Pons (tissue), 1 donor: ENCODE results near the gene GALK2.
"Not testable (repeated sequence)": the region's sequence is repeated elsewhere in the genome, so short reads cannot be mapped to it uniquely, and the experiment has no call there.

Experiments
- DNase-seq: peaks from one replicate; pipeline ENCODE4 v3.0.0-alpha.2; 2016; ENCODE audit warnings: low spot score

GALK2 gene

GRCh38 chr15:49164865-49165264 lies 5.2 kb upstream of the GALK2 start:
- DNase-seq = no peak

GRCh38 chr15:49168016-49168415 lies 2.0 kb upstream of the GALK2 start:
- no peak for DNase-seq

GRCh38 chr15:49171790-49172189 lies 1.7 kb downstream of the GALK2 start:
- DNase-seq = no peak

GRCh38 chr15:49174902-49175301 lies 4.9 kb downstream of the GALK2 start:
- no peak for DNase-seq

- DNase-seq = not testable (repeated sequence)
Measured at GRCh38 chr15:49175582-49176397, 5.7 kb downstream of the GALK2 start.

- no peak for DNase-seq
Measured at GRCh38 chr15:49178497-49178896, 8.4 kb downstream of the GALK2 start.

GRCh38 chr15:49179433-49180190 lies 9.6 kb downstream of the GALK2 start:
- DNase-seq = peak; percentile 76

- no peak for DNase-seq
Measured at GRCh38 chr15:49182128-49182527, 12.1 kb downstream of the GALK2 start.

GRCh38 chr15:49183741-49184140 lies 13.7 kb downstream of the GALK2 start:
- not testable (repeated sequence) for DNase-seq

- no peak for DNase-seq
Measured at GRCh38 chr15:49185473-49185872, 15.4 kb downstream of the GALK2 start.

GRCh38 chr15:49187549-49188245 lies 17.6 kb downstream of the GALK2 start:
- DNase-seq = no peak

- no peak for DNase-seq
Measured at GRCh38 chr15:49188933-49189332, 18.9 kb downstream of the GALK2 start.

GRCh38 chr15:49189631-49190030 lies 19.6 kb downstream of the GALK2 start:
- no peak for DNase-seq

GRCh38 chr15:49190586-49190985 lies 20.5 kb downstream of the GALK2 start:
- DNase-seq = no peak

GRCh38 chr15:49191892-49192291 lies 21.8 kb downstream of the GALK2 start:
- no peak for DNase-seq

GRCh38 chr15:49196856-49197255 lies 26.8 kb downstream of the GALK2 start:
- DNase-seq = no peak

GRCh38 chr15:49199666-49200065 lies 29.6 kb downstream of the GALK2 start:
- DNase-seq = no peak

- DNase-seq = no peak
Measured at GRCh38 chr15:49200347-49200746, 30.3 kb downstream of the GALK2 start.

- DNase-seq = not testable (repeated sequence)
Measured at GRCh38 chr15:49208102-49208501, 38.1 kb downstream of the GALK2 start.

GRCh38 chr15:49212897-49213296 lies 42.9 kb downstream of the GALK2 start:
- no peak for DNase-seq

- no peak for DNase-seq
Measured at GRCh38 chr15:49215768-49216739, 46.0 kb downstream of the GALK2 start.
